GM12891 (cell line): ENCODE results near the gene CCNB1.

Experiments
- PAX5 ChIP-seq: IDR thresholded peaks from 2 replicates; pipeline ENCODE4 v1.6.1; 2011; ENCODE audit warnings: low read length, moderate library complexity, mild to moderate bottlenecking; ENCODE audit not compliant: insufficient read depth, severe bottlenecking
- POLR2A ChIP-seq: IDR thresholded peaks from 2 replicates; pipeline ENCODE4 v1.6.1; 2011; ENCODE audit warnings: low read depth, low read length, control low read depth
- POLR2AphosphoS5 ChIP-seq: IDR thresholded peaks from 2 replicates; pipeline ENCODE4 v1.6.1; 2011; ENCODE audit warnings: low read depth, low read length, control low read depth
- POU2F2 ChIP-seq: IDR thresholded peaks from 2 replicates; pipeline ENCODE4 v1.6.1; 2011; ENCODE audit warnings: low read depth, mild to moderate bottlenecking, control low read depth, low read length, moderate library complexity
- SPI1 ChIP-seq: IDR thresholded peaks from 2 replicates; pipeline ENCODE4 v1.6.1; 2011; ENCODE audit warnings: low read depth, low read length, control low read depth
- TAF1 ChIP-seq: IDR thresholded peaks from 2 replicates; pipeline ENCODE4 v1.6.1; 2011; ENCODE audit warnings: low read depth, low read length, control low read depth

GRCh38 chr5:69138766-69139165 is 28.2 kb upstream of the CCNB1 start:
- TF ChIP-seq POU2F2 (no peak), POLR2A (no peak), POLR2AphosphoS5 (no peak), SPI1 (no peak), TAF1 (no peak), PAX5 (no peak)
